ENCODE measurements around the gene ZBTB4. TPM values are rescaled to one million over a fixed set of nuclear protein-coding genes. Genes with fewer than 3 reads are reported as not detected.
"Not testable (repeated sequence)": the region's sequence is repeated elsewhere in the genome, so short reads cannot be mapped to it uniquely, and the experiment has no call there.

ZBTB4 gene
- total RNA-seq, 1 donor from 2014 or later, result 31.2 TPM

DNA sequence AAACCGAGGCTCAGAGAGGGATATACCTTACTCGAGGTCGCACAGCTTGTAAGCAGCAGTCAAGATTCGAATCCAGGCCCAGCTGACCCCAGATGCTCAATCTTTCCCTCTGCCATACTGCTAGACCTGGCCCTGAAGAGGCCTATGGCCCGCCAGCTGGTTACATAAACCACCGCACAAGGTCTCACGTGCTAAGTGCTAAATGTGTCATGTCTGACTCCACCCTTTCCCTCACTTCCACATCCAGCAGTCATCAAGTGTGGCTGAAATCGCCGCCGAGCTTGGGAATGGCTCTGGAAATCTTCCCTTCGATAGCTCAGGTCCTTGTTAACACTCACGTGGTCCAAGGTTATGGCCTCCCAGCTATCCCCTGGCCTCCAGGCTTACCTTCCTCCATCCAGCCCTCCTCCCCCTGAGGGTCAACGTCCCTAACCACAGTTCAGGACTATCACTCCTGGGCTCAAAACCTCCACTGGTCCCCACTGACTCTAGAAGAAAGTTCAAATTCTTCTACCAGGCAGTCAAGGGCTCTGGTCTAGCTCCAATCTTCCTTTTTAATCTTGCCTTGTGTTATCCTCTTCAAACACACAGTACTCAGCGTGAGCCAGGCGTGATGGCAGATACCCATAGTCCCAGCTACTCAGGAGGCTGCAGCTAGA is 3.5 kb downstream of the ZBTB4 start:
- Histone ChIP-seq H3K4me1 (ENCODE audit: insufficient read depth, low read length) (peaks cover 38% of the 10 kb centered on the region), H2AFZ (ENCODE audit: low read depth, low read length) (no peak overlapping the region), H3K9me3 (ENCODE audit: insufficient read depth, low read depth, low read length) (no peaks in the 10 kb centered on the region), H3K27ac (ENCODE audit: low read depth, low read length) (peak overlapping the region; percentile 7), H3K27me3 (ENCODE audit: insufficient read depth, low read length) (no peaks in the 10 kb centered on the region), H3K36me3 (ENCODE audit: insufficient read depth, low read length) (no peaks in the 10 kb centered on the region), H3K4me3 (ENCODE audit: insufficient read depth, low read depth, low read length) (no peak overlapping the region), H3K79me2 (ENCODE audit: insufficient read depth, low read length) (peaks cover 87% of the 10 kb centered on the region), H3K9ac (ENCODE audit: low read length) (peak overlapping the region; percentile 2), H4K20me1 (ENCODE audit: insufficient read depth, low read length) (peaks cover 73% of the 10 kb centered on the region), H3K4me2 (ENCODE audit: low read length) (peak overlapping the region; percentile 94)
- Mint-ChIP-seq H3K36me3 (ENCODE audit: low read depth, unreplicated experiment) (peaks cover 3% of the 10 kb centered on the region), H3K4me1 (ENCODE audit: low read depth, unreplicated experiment) (peaks cover 28% of the 10 kb centered on the region), H3K27ac (ENCODE audit: unreplicated experiment) (peak overlapping the region; percentile 34), H3K9me3 (ENCODE audit: unreplicated experiment) (no peaks in the 10 kb centered on the region), H3K4me3 (ENCODE audit: unreplicated experiment) (peak overlapping the region; percentile 69), H3K27me3 (ENCODE audit: low read depth, unreplicated experiment) (no peaks in the 10 kb centered on the region)
- TF ChIP-seq EZH2 (IDR thresholded peaks at IDR 0.05; ENCODE audit: insufficient read depth, low read length) (no peak), CTCF (IDR thresholded peaks at IDR 0.05; ENCODE audit: insufficient read depth, low read depth, low read length) (no peak)
- FAIRE-seq (no peak), DNase-seq (ENCODE audit: low read depth) (no peak)

- not testable (repeated sequence) for FAIRE-seq
Observed at GRCh38 chr17:7474767-7475166, 4.7 kb downstream of the ZBTB4 start.

DNA sequence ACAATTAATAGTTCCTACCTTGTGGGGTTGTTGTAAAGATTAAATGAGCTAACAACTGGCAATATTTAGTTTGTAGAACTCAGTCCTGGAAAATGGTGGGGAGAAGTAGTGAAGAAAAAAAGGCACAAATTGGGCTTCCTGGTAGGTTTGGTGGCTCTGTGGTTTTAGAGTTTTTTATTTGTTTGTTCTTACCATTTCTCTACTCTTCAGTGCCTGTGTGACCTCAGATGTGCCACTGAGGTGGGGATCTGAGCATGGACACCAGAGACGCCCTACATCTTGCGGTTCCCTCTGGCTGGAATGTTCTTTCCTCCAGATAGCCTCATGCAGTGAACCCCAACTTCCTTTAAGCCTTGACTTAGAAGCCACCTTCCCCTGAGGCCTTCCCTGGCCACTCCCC is 7.7 kb downstream of the ZBTB4 start:
- Histone ChIP-seq H3K36me3 (ENCODE audit: insufficient read depth, low read length) (no peaks in the 10 kb centered on the region), H3K9me3 (ENCODE audit: insufficient read depth, low read depth, low read length) (no peaks in the 10 kb centered on the region), H3K4me3 (ENCODE audit: insufficient read depth, low read depth, low read length) (no peak overlapping the region), H2AFZ (ENCODE audit: low read depth, low read length) (no peak overlapping the region), H3K4me1 (ENCODE audit: insufficient read depth, low read length) (peaks cover 17% of the 10 kb centered on the region), H3K79me2 (ENCODE audit: insufficient read depth, low read length) (peaks cover 91% of the 10 kb centered on the region), H3K4me2 (ENCODE audit: low read length) (no peak overlapping the region), H3K27me3 (ENCODE audit: insufficient read depth, low read length) (no peaks in the 10 kb centered on the region), H4K20me1 (ENCODE audit: insufficient read depth, low read length) (peaks cover 83% of the 10 kb centered on the region), H3K9ac (ENCODE audit: low read length) (no peak overlapping the region), H3K27ac (ENCODE audit: low read depth, low read length) (no peak overlapping the region)
- no peak for TF ChIP-seq CTCF (IDR thresholded peaks at IDR 0.05; ENCODE audit: insufficient read depth, low read depth, low read length)
- no peak for TF ChIP-seq EZH2 (IDR thresholded peaks at IDR 0.05; ENCODE audit: insufficient read depth, low read length)
- no peak overlapping the region for H3K4me3 Mint-ChIP-seq (ENCODE audit: unreplicated experiment)
- no peaks in the 10 kb centered on the region for H3K9me3 Mint-ChIP-seq (ENCODE audit: unreplicated experiment)
- H3K27ac Mint-ChIP-seq (ENCODE audit: unreplicated experiment), result no peak overlapping the region
- no peaks in the 10 kb centered on the region for H3K27me3 Mint-ChIP-seq (ENCODE audit: low read depth, unreplicated experiment)
- H3K36me3 Mint-ChIP-seq (ENCODE audit: low read depth, unreplicated experiment), result peaks cover 7% of the 10 kb centered on the region
- peaks cover 15% of the 10 kb centered on the region for H3K4me1 Mint-ChIP-seq (ENCODE audit: low read depth, unreplicated experiment)
- DNase-seq (ENCODE audit: low read depth) (no peak), FAIRE-seq (no peak)

More at GRCh38 chr17:7474767-7475166, 4.7 kb downstream of the ZBTB4 start:
- not testable (repeated sequence) for H2AFZ ChIP-seq (ENCODE audit: low read depth, low read length); H3K27me3 ChIP-seq (ENCODE audit: insufficient read depth, low read length); H3K27ac ChIP-seq (ENCODE audit: low read depth, low read length); H3K36me3 Mint-ChIP-seq (ENCODE audit: low read depth, unreplicated experiment); H3K4me3 Mint-ChIP-seq (ENCODE audit: unreplicated experiment); H3K9ac ChIP-seq (ENCODE audit: low read length); H3K9me3 Mint-ChIP-seq (ENCODE audit: unreplicated experiment); H3K4me3 ChIP-seq (ENCODE audit: insufficient read depth, low read depth, low read length); H3K27ac Mint-ChIP-seq (ENCODE audit: unreplicated experiment); H3K36me3 ChIP-seq (ENCODE audit: insufficient read depth, low read length); H3K4me2 ChIP-seq (ENCODE audit: low read length); H3K27me3 Mint-ChIP-seq (ENCODE audit: low read depth, unreplicated experiment); DNase-seq (ENCODE audit: low read depth); H3K9me3 ChIP-seq (ENCODE audit: insufficient read depth, low read depth, low read length)
- H3K79me2 ChIP-seq (ENCODE audit: insufficient read depth, low read length), result peaks cover 93% of the 10 kb centered on the region
- H3K4me1 ChIP-seq (ENCODE audit: insufficient read depth, low read length), result peaks cover 33% of the 10 kb centered on the region
- peaks cover 83% of the 10 kb centered on the region for H4K20me1 ChIP-seq (ENCODE audit: insufficient read depth, low read length)
- peaks cover 26% of the 10 kb centered on the region for H3K4me1 Mint-ChIP-seq (ENCODE audit: low read depth, unreplicated experiment)

- not testable (repeated sequence) for DNase-seq (ENCODE audit: low read depth); H3K9me3 Mint-ChIP-seq (ENCODE audit: unreplicated experiment); H3K9ac ChIP-seq (ENCODE audit: low read length); H3K9me3 ChIP-seq (ENCODE audit: insufficient read depth, low read depth, low read length); H3K27me3 Mint-ChIP-seq (ENCODE audit: low read depth, unreplicated experiment); H3K4me1 ChIP-seq (ENCODE audit: insufficient read depth, low read length); H3K4me3 ChIP-seq (ENCODE audit: insufficient read depth, low read depth, low read length); H2AFZ ChIP-seq (ENCODE audit: low read depth, low read length); H3K27me3 ChIP-seq (ENCODE audit: insufficient read depth, low read length); H3K27ac ChIP-seq (ENCODE audit: low read depth, low read length); H3K36me3 ChIP-seq (ENCODE audit: insufficient read depth, low read length); H3K4me3 Mint-ChIP-seq (ENCODE audit: unreplicated experiment); H3K4me2 ChIP-seq (ENCODE audit: low read length); H3K36me3 Mint-ChIP-seq (ENCODE audit: low read depth, unreplicated experiment); H3K4me1 Mint-ChIP-seq (ENCODE audit: low read depth, unreplicated experiment); FAIRE-seq
- Histone ChIP-seq H4K20me1 (ENCODE audit: insufficient read depth, low read length) (peaks cover 76% of the 10 kb centered on the region), H3K79me2 (ENCODE audit: insufficient read depth, low read length) (peaks cover 79% of the 10 kb centered on the region)
- H3K27ac Mint-ChIP-seq (ENCODE audit: unreplicated experiment), result peak overlapping the region; percentile 12
Observed at GRCh38 chr17:7470457-7470973, 8.9 kb downstream of the ZBTB4 start.
